ENCODE measurements around the gene TBC1D22A. TPM values are rescaled to one million over a fixed set of nuclear protein-coding genes. Genes with fewer than 3 reads are reported as not detected.

Gene TBC1D22A
- polyA plus RNA-seq, 1 experiment, result 19.8 TPM

DNA sequence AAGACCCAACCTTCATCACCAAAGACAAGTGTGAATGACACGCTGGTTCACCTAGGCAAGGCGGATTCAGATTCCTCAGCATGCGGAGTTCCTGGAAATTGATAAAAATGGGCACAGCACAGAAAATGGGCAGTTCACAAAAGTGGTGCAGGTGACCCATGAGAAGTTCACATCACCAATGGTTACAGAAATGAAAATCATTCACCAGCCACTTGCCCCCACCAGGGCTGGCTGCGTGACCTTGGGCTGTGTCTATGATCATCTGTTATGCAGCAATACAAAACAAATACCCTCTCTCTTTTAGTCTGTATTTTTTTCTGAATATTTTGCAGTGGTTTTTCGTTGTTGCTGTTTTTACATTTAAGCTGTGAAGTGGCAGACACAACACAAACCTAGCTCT lies 415.9 kb downstream of the TBC1D22A start:
- Histone ChIP-seq H3K4me3 (ENCODE audit: low read depth, low read length) (no peak overlapping the region), H3K27me3 (ENCODE audit: control insufficient read depth, insufficient read depth, low read length) (no peaks in the 10 kb centered on the region), H3K9me3 (ENCODE audit: control insufficient read depth, insufficient read depth, low read length) (peaks cover 19% of the 10 kb centered on the region; the same call in 1 of the 2 replicates), H3K27ac (ENCODE audit: low read depth, low read length) (no peak overlapping the region)
- TF ChIP-seq, protein P1, sequence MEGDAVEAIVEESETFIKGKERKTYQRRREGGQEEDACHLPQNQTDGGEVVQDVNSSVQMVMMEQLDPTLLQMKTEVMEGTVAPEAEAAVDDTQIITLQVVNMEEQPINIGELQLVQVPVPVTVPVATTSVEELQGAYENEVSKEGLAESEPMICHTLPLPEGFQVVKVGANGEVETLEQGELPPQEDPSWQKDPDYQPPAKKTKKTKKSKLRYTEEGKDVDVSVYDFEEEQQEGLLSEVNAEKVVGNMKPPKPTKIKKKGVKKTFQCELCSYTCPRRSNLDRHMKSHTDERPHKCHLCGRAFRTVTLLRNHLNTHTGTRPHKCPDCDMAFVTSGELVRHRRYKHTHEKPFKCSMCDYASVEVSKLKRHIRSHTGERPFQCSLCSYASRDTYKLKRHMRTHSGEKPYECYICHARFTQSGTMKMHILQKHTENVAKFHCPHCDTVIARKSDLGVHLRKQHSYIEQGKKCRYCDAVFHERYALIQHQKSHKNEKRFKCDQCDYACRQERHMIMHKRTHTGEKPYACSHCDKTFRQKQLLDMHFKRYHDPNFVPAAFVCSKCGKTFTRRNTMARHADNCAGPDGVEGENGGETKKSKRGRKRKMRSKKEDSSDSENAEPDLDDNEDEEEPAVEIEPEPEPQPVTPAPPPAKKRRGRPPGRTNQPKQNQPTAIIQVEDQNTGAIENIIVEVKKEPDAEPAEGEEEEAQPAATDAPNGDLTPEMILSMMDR (IDR thresholded peaks at IDR 0.05; ENCODE audit: low read depth, low read length), result no peak
- ChIA-PET CTCF (interaction anchor here (0.6 kb wide), 2 partner anchors 77 to 615 kb away, joined by 3 to 4 read pairs; no protein-coding TSS in a partner anchor), POLR2A (no interaction called here)
- no peak for DNase-seq (ENCODE audit: low read depth, low spot score)

DNA sequence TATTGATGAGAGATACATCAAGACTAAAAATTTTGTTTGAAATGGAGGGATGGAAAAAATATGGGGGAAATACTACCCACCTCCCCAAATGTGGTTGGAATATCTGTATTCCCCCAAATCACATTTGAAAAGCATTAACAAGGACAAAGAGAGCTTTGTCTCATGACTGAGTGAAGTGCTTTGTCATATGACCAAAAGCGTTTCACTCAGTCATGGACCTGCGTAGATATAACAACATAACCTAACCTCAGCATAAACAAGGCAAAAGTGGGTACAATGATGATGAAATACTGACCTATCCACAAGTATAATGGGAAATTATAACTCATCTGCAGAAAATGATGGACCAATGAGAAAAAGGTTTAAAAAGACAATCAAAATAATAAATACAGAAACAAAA lies 418.3 kb downstream of the TBC1D22A start:
- TF ChIP-seq, protein P1 (IDR thresholded peaks at IDR 0.05; ENCODE audit: low read depth, low read length), result no peak
- DNase-seq (ENCODE audit: low read depth, low spot score), result no peak
- Histone ChIP-seq H3K27ac (ENCODE audit: low read depth, low read length) (no peak overlapping the region), H3K9me3 (ENCODE audit: control insufficient read depth, insufficient read depth, low read length) (peaks cover 6% of the 10 kb centered on the region; the same call in 1 of the 2 replicates), H3K27me3 (ENCODE audit: control insufficient read depth, insufficient read depth, low read length) (no peaks in the 10 kb centered on the region), H3K4me3 (ENCODE audit: low read depth, low read length) (no peak overlapping the region)
- ChIA-PET POLR2A (no interaction called here), CTCF (no interaction called here)

DNA sequence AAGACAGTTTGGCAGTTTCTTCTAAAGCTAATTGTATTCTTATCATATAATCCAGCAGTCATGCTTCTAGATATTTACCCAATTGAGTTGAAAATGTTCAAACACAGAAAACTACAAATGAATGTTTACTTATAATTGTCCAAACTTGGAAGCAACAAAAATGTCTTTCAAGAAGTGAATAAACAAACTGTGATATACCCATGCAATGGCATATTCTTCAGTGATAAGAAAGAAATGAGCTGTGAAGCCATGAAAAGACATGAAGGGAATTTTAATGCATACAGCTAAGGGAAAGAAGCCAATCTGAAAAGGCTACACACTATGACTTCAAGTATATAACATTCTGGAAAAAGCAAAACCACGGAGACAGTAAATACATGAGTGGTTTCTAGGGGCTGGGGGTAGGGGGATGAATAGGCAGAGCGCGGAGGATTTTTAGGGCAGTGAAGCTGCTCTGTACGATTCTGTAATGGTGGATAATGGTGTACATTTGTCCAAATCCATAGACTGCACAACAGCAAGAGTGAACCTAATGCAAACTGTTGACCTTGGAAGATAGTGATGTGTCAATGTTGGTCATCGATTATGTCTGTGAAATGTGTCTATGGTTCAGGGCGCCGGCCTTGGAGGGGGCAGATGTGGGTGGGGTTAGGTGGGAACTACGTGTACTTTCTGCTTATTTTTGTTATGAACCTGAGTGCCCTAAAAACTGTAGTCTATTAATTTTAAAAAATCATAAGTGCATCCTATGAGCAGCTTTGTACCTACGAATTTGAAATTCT lies 424.9 kb downstream of the TBC1D22A start:
- H3K27ac ChIP-seq (ENCODE audit: low read depth, low read length), result no peak overlapping the region
- DNase-seq (ENCODE audit: low read depth, low spot score), result no peak
- H3K27me3 ChIP-seq (ENCODE audit: control insufficient read depth, insufficient read depth, low read length), result no peaks in the 10 kb centered on the region
- ChIA-PET POLR2A (no interaction called here), CTCF (no interaction called here)
- H3K9me3 ChIP-seq (ENCODE audit: control insufficient read depth, insufficient read depth, low read length), result peaks cover 2% of the 10 kb centered on the region; the same call in 1 of the 2 replicates
- H3K4me3 ChIP-seq (ENCODE audit: low read depth, low read length), result no peak overlapping the region
- TF ChIP-seq, protein P1 (IDR thresholded peaks at IDR 0.05; ENCODE audit: low read depth, low read length), result no peak

DNA sequence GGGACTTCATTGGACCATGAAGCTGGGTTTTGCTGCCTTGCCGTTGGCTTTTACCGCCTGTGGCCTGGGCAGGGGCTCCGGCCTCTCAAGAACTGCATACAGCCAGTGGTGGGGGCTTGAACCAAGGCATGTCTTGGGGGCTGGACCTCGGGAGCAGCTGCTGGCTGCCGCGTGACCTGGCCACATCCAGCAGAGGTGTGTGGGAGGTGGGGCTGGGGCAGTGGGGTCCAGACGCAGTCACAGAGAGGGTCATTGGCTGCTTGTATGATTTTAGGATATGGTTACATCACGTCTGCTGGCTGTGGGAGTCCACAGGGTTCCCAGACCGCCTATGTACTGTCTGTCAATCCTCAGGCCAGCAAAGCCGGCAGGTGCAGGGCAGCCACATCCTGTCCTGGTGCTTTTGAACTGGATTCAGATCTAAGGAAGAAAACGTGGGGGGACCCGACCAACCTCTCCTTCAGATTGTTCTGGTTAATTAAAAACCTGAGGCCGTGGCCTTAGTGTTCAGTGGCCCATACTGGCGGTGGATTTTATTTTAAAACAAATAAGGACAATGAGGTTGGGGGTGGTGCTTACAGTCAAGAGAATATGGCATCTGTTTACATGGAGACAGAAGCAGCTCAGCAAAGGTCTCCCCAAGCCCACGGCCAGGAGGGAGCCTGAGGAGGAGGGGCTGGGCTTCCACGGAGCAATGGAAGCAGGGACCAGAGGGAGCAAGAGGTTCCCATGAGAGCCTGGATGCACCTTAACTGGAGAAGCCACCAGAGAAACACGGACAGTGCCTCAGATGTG lies 426.0 kb downstream of the TBC1D22A start:
- CTCF ChIA-PET, result no interaction called here
- DNase-seq (ENCODE audit: low read depth, low spot score), result no peak

More for the DNA sequence above, 426.0 kb downstream of the TBC1D22A start:
- peaks cover 2% of the 10 kb centered on the region; the same call in 1 of the 2 replicates for H3K9me3 ChIP-seq (ENCODE audit: control insufficient read depth, insufficient read depth, low read length)
- H3K27me3 ChIP-seq (ENCODE audit: control insufficient read depth, insufficient read depth, low read length), result no peaks in the 10 kb centered on the region
- POLR2A ChIA-PET, result no interaction called here
- TF ChIP-seq, protein P1 (IDR thresholded peaks at IDR 0.05; ENCODE audit: low read depth, low read length), result no peak
- H3K27ac ChIP-seq (ENCODE audit: low read depth, low read length), result no peak overlapping the region
- no peak overlapping the region for H3K4me3 ChIP-seq (ENCODE audit: low read depth, low read length)

Data from AG04450 (cell line).